GM21526 (cell line): ENCODE results near the gene PSEN2.
"Not testable (repeated sequence)": the region's sequence is repeated elsewhere in the genome, so short reads cannot be mapped to it uniquely, and the experiment has no call there.

Experiments
- ATAC-seq: cut with Tn5 transposase; IDR thresholded peaks from one replicate; pipeline ENCODE4 v1.9.1; 2021; ENCODE audit warnings: moderate library complexity; ENCODE audit not compliant: unreplicated experiment, low FRiP score

PSEN2 gene

GRCh38 chr1:226870401-226871279 is at the start of gene PSEN2:
PSEN2 (plus strand) TSS chr1:226870616; CDS start chr1:226881908, 11,292 bp downstream.
- ATAC-seq: peak; percentile 92

- ATAC-seq: no peak
These were observed 49.3 kb upstream of the PSEN2 start for GRCh38 chr1:226820941-226821718.

DNA sequence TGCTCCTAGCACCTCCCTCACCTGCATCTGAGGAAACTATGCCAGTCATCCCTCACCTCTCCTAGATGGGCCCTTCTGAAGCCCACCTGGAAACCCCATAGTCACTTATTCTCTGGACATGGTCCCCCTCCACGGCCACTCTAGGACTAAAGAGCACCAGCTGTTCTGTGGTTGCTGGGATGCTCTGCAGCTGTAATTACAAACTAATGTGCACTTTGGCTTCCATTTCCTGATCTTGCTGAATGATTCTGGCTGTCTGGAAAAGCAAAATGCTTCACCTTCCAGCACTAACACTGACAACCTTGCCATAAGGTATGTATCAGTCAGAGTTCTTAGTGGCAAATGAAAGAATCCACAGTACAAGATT is 48.7 kb upstream of the PSEN2 start:
- no peak for ATAC-seq

- ATAC-seq: no peak
These were observed 46.8 kb upstream of the PSEN2 start for GRCh38 chr1:226823643-226824042.

DNA sequence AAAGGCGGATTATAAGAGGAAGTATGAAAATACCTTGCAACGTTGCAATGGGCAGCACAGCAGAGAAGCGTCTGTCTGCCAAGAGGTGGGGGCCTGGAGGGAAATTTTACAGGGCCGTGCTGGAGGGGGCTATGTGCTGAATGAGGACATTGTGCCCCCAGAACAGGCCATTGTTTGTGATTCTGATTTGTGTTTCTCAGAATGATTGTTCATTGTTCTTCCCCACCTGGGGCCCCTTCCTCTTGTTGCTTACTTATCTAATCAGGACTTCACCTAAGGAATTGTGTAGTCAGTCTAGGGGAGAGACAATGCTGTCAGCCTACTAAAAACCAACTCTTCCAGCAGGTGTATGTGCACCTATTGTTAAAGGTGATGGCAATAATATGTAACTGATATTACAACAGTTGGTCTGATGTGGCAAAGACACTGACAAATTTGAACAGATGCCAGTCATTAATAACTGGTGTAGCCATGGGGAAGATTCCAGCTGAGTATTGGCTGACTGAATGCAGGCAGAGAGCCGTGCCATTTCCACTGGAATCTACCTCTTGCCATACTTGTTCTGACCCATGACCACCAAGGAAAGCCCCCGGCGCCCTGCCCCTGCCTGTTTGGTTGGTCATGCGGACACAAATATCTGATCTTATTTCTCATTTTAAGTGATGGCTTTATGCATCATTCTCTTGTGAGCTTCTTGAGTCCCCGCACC is 45.2 kb upstream of the PSEN2 start:
- no peak for ATAC-seq

- ATAC-seq: no peak
These were observed 44.7 kb upstream of the PSEN2 start for GRCh38 chr1:226825746-226826100.

DNA sequence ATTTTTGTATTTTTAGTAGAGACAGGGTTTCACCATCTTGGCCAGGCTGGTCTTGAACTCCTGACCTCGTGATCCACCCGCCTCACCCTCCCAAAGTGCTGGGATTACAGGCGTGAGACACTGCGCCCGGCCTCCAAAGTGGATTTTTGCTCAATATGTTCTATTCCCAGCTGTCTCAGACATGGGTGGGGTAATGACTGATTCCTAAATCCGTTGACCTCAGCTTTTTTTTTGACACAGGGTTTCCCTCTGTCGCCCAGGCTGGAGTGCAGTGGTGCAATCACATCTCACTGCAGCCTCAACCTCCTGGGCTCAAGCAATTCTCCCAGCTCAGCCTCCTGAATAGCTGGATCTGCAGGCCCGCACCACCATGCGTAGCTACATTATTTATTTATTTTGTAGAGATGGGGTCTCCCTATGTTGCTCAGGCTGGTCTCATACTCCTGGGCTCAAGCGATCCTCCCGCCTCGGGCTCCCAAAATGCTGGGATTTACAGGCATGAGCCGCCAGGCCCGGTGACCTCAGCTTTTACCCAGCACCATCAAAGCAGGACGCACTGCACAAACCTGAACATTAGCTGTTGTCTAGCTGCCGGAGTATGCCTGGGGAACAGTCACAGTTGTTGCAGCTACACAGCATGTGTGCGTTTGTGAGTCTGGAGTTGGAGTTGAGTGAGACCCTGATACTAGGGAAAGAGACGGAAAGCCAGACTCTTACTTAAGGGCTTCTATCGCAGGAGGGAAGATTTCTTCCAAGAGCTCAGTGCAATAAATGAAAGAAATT is 43.7 kb upstream of the PSEN2 start:
- ATAC-seq: no peak

DNA sequence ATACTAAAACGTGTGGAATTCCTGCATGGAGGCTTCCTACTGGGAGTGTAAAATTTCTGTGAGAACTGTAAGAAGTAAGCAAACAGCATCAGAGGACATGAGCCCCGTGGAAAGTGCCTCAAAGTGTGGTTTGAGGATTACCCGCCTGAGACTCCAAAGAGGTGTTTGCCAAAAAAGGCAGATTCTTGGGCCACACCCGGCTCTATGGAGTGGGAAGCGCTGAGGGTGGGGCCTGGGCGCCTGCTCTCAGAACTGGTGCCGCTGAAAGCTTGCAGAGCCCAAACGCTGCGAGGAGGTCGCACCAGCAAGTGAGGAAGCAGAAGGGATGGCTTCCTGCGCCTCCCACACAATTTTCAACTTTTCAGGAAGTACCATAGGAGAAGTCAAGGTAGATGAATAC is 43.0 kb upstream of the PSEN2 start:
- no peak for ATAC-seq

DNA sequence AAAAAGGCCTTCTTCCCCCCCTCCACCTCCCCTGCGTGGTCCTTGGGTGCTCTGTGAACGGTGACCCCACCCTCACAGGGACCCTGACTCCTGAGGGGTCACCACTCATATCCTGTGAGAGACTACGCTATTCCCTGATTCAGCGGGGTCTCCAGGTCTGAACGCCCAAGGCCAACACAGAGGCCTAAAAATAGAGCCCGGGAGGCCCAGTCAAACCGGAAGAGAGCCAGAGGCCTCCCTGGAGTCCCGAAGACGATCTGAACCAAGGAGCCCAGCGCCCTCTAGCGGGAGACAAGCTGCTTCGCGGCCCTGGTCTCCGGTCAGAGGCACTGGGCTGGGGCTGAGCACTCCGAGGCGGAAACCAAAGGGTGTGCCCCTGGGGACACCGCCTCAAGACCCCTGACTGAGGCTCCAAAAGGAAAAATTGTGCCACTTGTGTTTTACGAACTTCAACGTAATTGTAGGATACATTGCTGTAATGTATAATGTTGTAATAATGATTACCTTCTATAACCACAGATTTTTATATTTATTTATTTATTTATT is 42.4 kb upstream of the PSEN2 start:
- peak; percentile 91 for ATAC-seq

DNA sequence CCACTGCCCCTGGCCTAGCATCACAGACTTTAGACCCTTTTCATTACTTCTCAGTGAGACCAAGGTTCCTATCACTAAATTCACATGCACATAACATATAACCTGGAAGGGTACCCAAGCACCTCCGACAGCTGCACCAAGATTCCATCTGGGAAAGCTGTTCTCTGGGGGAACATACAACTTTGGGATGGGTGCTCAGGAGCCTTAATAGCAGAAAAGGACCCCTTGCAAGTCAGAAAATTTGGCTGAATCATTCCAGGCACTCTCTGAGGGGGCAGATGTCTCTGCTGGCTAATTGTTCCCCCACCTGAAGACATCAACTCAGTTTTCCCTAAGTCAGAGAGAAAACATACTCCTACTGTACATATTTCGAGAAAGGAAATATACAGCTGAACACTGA is 41.3 kb upstream of the PSEN2 start:
- ATAC-seq: no peak

DNA sequence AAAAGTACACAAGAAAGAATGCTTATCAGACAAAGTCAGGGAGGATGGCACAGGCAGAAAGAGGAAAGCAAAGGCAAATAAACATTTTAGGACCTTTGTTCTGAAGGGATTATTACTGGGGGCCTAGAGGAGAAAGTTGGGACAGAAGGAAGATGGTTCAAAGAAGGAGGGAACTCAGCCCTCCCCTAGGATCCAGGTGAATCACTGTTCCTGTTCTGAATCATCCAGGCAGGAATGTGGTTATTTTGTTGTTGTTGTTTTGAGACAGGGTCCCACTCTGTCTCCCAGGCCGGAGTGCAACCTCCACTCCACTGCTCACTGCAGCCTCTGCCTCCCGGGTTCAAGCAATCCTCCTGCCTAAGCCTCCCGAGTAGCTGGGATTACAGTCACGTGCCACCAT is 38.5 kb upstream of the PSEN2 start:
- ATAC-seq: no peak

GRCh38 chr1:226832613-226833012 is 37.8 kb upstream of the PSEN2 start:
- ATAC-seq: no peak

- ATAC-seq: not testable (repeated sequence)
These were observed 36.2 kb upstream of the PSEN2 start for GRCh38 chr1:226834179-226834578.

- ATAC-seq: not testable (repeated sequence)
These were observed 35.0 kb upstream of the PSEN2 start for GRCh38 chr1:226835396-226835795.

DNA sequence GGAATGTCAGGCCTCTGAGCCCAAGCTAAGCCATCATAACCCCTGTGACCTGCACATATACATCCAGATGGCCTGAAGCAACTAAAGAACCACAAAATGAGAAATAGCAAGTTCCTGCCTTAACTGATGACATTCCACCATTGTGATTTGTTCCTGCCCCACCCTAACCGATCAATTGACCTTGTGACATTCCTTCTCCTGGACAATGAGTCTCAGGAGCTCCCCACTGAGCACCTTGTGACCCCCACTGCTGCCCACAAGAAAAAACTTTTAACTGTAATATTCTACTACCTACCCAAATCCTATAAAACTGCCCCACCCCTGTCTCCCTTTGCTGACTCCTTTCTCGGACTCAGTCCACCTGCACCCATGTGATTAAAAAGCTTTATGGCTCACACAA is 32.5 kb upstream of the PSEN2 start:
- not testable (repeated sequence) for ATAC-seq

GRCh38 chr1:226838456-226838855 is 32.0 kb upstream of the PSEN2 start:
- ATAC-seq: no peak

- peak; percentile 58 for ATAC-seq
These were observed 24.8 kb upstream of the PSEN2 start for GRCh38 chr1:226845624-226846023.

DNA sequence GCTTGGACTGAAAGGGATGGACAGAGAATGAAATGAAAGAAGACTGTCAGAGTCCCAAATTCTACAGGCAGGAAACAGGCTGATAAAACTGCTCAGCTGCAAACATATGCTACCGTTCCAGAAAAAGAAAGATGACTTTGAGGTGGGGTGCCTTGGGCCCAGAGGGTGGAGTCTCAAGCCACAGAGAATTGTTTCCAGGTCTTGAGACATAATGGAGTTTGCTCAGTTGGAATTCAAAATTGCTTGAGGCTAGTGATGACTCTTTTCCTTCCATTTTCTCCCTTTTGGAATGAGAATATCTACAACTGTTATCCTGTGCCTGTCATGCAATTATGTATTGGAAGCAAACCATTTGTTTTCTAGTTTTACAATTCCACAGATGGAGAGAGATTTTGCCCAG is 23.6 kb upstream of the PSEN2 start:
- no peak for ATAC-seq

GRCh38 chr1:226854548-226854947 is 15.9 kb upstream of the PSEN2 start:
- not testable (repeated sequence) for ATAC-seq

DNA sequence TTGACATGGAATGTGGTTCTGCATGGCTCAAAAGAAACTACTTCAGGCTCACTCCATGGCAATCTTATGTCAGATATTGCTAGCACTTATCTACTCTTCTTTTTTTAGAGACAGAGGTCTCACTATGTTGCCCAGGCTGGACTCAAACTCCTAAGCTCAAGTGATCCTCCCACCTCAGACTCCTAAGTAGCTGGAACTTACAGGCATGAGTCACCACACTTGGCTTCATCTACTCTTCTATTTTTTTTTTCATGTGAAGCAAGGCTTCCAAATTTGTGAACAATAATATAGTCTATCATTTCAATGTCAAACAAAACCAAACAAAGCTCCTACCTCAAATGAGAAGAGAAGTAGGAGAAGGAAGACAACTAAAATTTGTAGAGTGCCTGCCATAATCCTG is 7.5 kb upstream of the PSEN2 start:
- ATAC-seq: no peak
